ENCODE measurements around the gene RPL4.
"Not testable (repeated sequence)": the region's sequence is repeated elsewhere in the genome, so short reads cannot be mapped to it uniquely, and the experiment has no call there.

The RPL4 gene

GRCh38 chr15:66504563-66505429, at the start of gene RPL4, which contains the start of gene ZWILCH:
Gene RPL4 (minus strand): TSS chr15:66504855. CDS start chr15:66504790, 65 bp downstream.
Gene ZWILCH (plus strand): TSS chr15:66505326. CDS start chr15:66505339, 13 bp downstream.
- DNase-seq: peak; percentile 59

DNA sequence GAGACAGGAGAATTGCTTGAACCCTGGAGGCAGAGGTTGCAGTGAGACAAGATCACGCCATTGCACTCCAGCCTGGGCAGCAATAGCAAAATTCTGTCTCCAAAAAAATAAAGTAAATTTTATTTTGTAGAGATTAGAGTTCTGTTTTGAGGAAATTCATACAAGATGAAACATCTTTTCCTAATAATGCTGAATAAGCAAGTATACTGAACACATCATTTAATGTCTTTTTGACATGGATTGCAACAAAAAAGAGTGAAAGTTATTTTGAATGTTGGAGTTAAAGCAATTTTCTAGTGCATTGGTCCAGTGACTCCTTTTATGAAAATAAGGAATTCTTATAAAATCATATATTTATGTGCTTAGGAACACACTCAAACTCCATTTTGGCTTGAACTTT, 40.6 kb upstream of the RPL4 start:
- DNase-seq: no peak

- no peak for DNase-seq
Observed at GRCh38 chr15:66542896-66543295, 38.2 kb upstream of the RPL4 start.

DNA sequence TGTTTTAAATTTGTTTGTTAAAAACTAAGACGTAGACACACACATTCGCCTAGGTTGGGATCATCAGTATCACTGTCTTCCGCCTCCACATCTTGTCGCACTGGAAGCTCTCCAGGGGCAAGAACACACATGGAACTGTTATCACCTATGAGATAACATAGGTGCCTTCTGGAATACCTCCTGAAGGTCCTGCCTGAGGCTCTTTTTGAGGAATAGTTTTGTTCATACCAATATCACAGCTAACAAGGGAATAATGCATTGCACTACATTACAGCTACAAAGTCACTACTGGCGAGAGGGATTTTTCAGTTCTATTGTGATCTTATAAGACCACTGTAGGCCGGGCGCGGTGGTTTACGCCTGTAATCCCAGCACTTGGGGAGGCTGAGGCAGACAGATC, 30.4 kb upstream of the RPL4 start:
- DNase-seq: no peak

DNA sequence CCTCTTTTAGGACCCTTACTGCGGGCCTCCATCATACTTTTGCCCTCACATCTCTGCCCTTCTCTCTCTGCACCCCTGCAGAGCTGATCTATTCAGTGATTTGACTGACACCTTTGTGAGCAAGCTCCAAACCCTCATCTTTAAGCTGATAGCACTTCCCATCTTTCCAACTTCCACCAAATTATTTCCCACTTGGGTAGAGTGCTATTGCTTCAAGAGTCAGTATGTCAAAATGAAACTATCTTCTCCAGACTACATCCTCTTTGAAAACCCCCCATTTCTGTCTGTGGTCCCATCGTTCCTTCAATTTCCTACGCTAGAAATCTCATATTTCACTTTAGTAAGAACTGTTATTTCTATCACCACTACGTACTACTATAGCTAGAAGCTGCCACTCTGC, 20.2 kb upstream of the RPL4 start:
- DNase-seq: no peak

- DNase-seq: no peak
Observed at GRCh38 chr15:66523926-66524325, 19.3 kb upstream of the RPL4 start.

GRCh38 chr15:66515901-66516322, 11.3 kb upstream of the RPL4 start:
- no peak for DNase-seq

DNA sequence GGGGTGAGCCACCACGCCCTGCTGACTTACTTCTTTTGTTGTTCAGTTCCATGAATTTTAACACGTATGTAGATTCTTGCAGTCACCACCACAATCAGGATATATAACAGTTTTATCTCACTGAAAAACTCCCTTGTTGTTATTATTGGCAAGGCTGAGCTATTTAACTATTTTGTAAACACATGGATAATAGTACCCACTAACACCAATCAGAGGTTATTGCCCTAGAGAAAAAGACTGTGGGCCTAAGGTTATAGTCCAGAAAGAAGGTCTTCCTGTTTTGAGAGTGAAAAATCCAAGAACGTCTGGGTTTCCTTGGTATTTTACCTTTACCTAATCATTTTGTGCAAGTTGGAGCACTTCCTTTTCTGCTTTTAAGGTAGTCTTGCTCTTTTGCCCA, 9.9 kb upstream of the RPL4 start:
- DNase-seq: no peak

DNA sequence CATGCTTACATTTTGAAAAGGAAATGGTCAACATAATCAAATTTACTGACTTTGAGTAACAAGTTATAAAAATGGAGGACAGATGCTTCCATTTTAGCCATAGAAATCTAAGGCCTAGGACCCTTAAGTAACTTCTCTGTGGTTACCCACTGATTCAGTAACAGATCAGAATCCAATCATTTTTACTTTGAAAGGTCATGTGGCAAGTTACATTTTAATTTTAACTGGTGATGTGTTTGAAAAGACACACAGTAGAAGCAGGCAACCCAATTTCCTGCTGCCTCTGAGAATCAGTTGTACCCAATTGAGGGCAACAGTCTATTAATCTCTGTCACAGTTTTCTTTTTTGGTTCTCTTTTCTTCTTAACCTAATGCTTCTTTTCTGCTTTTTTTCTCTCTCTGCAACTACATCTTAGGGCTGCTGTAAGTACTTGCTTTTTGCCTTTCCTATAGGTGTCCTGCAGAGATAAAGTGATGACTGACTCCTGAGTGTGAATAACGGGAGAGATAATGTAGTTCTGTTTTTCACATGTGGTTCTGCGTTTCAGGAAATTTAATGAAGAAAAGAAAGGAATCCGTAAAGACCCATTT, 3.7 kb upstream of the RPL4 start:
- DNase-seq: no peak

GRCh38 chr15:66505818-66506217, 1.2 kb upstream of the RPL4 start:
- no peak for DNase-seq

GRCh38 chr15:66505430-66505811, 766 bp upstream of the RPL4 start:
- peak; percentile 45 for DNase-seq

DNA sequence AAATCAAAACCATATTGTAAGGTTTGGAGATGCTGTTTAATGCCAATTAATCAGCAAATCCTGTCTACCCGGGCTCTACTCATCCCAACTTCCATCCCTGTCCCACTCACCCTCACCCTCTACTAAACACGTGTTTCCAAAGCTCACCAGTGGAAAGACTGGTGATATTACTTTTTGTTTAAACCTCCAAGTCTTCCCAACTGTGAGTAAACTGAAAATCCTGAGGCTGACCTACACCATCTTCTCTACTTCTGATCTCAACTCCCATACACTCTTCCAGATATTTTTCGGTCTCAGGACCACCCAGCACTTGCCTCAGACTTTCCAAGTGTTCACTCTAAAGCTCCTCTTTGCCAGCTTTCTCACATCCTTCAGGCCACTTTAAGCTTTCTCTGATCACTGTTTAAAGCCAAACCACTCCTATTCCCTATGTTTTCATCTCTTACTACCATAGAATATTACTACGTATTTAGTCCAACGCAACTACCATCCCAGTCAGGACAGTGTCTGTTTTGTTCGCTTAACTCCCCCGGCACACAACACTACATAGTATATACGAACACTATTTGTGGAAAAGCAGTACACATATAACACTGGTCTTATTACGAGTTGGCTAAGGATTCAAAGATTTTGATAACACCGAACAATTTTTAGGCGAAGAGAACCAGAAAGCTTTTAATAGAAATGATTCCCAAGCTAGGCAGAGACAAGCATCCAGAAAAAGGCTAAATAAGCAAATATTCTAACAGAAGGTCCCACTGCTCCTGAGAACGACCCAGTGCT, 684 bp downstream of the RPL4 start:
- no peak for DNase-seq

- not testable (repeated sequence) for DNase-seq
Observed at GRCh38 chr15:66503041-66503648, 1.5 kb downstream of the RPL4 start.

DNA sequence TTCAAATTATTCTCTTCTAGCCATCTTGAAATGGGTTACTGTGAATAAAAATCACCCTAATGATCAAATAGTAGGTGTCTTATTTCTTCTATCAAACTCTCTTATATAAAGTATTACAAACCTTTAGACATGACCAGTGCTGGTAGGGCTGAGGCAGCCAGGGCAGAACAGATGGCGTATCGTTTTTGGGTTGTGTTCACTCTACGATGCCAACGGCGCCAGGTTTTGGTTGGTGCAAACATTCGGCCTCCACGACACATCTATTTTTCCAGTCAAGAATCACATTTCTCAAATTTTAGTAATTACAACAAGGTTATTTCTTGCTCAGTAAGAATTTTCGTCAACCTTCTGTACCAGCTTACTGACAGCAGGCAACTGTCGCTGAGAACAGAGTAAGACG, 2.2 kb downstream of the RPL4 start:
- no peak for DNase-seq

DNA sequence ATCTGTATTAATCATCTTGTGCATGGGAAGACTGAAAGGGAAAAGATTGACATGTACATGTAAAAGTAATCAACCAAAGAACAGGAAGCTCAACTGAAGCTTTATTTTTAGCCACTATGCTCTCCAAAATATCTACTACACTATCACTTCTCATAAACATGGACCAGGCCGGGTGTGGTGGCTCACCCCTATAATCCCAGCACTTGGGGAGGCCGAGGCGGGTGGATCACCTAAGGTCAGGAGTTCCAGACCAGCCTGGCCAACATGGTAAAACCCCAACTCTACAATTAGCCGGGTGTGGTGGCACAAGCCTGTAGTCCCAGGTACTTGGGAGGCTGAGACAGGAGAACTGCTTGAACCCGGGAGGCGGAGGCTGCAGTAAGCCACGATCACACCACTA, 4.3 kb downstream of the RPL4 start:
- not testable (repeated sequence) for DNase-seq

DNA sequence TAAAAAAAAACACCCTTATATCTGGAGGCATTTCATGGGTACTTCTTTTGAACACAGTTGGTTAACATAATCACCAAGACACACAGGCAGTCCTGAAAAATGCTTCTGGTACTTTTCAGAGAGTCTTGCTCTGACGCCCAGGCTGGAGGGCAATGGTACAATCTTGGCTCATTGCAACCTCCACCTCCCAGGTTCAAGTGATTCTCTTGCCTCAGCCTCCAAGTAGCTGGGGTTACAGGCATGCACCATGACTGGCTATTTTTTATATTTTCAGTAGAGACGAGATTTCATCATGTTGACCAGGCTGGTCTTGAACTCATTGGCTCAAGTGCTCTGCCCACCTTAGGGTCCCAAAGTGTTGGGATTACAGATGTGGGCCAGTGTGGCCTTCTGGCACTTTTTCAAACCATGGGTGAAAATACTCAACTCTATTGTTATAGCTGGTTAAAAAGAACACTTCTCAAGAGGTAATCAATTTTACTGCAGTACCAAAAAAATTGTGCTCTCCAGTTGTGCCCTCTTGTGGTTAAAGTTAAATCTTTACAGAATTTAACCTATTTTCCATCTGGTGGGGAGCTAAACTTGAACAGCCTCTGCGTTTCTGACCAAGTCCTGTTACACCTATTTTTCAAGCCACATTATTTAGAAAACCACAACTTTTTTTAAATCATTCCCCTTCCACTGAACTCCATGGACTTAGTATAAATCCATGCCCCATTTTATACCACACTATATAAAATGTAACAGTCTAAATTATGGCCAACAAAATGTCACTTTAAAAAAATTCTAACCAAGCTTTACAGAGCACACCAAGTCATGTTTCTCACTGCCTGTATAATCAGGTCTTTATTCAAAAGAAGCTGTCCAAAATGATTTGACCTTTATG, 5.9 kb downstream of the RPL4 start:
- no peak for DNase-seq

DNA sequence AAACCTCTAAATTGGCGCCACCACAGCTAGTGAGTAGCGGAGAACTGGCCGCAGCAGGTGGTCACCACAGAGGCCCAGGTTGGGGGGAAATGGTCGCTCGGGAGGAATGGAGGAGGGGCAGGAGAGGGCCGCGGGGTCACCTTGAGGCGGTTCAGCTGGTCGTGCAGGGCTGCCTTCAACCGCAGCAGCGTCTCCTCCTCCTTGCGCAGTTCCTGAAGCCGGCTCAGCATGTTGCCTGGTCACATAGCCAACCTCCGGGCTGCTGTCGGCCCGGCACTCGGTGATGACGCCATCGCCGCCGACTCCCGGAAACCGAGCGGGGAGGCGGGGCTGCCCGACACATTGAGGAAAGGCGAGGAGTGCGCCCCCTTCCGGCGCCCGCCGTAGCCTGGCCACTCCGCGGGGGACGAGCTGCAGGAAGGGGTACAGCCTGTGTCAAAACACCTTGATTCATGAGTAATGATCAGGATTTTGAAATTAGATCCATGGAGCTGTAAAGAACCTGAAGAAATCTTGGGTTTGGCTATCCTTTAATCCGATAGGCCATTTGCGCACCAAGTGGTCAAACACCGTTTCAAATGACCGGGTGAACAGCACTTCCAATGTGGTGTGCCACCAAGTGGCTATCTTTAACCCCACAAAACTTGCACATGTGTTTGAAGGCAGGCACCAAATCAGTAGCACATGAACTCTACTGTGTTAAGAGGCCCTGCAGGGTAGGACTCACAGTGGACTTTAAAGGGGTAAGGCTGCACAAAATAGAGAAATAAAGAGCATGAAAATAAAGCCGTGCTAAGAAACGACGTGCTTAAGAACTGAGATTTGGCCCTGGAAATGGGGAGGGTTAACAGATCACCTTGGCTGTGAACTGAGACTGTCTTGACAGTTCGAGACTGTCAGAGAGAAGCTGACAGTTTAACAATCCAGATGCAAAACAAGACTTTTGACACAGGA, 6.9 kb downstream of the RPL4 start, which contains the start of gene SNAPC5:
SNAPC5 (minus strand) TSS at position 261 of the 954 bp plus-strand sequence; CDS start at position 230, 31 bp downstream.
- peak; percentile 69 for DNase-seq

GRCh38 chr15:66496951-66497501, 7.6 kb downstream of the RPL4 start:
- peak; percentile 5 for DNase-seq

GRCh38 chr15:66494262-66494661, 10.4 kb downstream of the RPL4 start:
- no peak for DNase-seq

DNA sequence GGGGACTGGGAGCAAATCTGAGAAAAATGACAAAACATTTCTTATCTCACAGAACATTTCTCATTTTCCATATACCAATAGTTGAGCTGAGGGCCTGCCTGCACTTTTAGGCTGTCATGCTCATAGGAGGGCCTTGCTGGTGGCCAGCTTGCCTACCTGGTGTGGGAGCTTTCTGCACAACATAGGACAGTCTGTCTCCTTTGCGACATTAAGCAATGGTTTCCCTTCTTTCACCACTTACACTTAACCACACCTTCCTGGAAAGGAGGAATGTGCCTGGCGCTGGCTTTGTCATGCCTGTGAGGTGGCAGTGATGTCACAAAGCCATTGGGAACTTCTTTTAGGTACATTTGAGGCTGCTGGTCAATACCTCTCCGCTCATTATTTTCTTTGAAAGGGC, 12.8 kb downstream of the RPL4 start:
- DNase-seq: no peak

Measured in NCI-H510A treated with DMSO at 0.1 percent for 48 hours (cell line).